ENCODE measurements around the gene PLPP1.

Gene PLPP1

GRCh38 chr5:55450050-55450765 is 84.6 kb downstream of the PLPP1 start:
- TF ChIP-seq CTCF (IDR thresholded peaks at IDR 0.05; ENCODE audit: extremely low read depth, missing control alignments) = no peak
- no peak for DNase-seq (ENCODE audit: low spot score)

- no peak for TF ChIP-seq CTCF (IDR thresholded peaks at IDR 0.05; ENCODE audit: extremely low read depth, missing control alignments)
- no peak for DNase-seq (ENCODE audit: low spot score)
Measured at GRCh38 chr5:55446640-55447351, 88.0 kb downstream of the PLPP1 start.

- TF ChIP-seq CTCF (IDR thresholded peaks at IDR 0.05; ENCODE audit: extremely low read depth, missing control alignments) = no peak
- no peak for DNase-seq (ENCODE audit: low spot score)
Measured at GRCh38 chr5:55445791-55446190, 89.0 kb downstream of the PLPP1 start.

- no peak for TF ChIP-seq CTCF (IDR thresholded peaks at IDR 0.05; ENCODE audit: extremely low read depth, missing control alignments)
Measured at GRCh38 chr5:55441954-55442353, 92.8 kb downstream of the PLPP1 start.

GRCh38 chr5:55441107-55441771 is 93.5 kb downstream of the PLPP1 start:
- no peak for TF ChIP-seq CTCF (IDR thresholded peaks at IDR 0.05; ENCODE audit: extremely low read depth, missing control alignments)
- DNase-seq (ENCODE audit: low spot score) = no peak

More at GRCh38 chr5:55441954-55442353, 92.8 kb downstream of the PLPP1 start:
- no peak for DNase-seq (ENCODE audit: low spot score)

- peak; percentile 13 for DNase-seq (ENCODE audit: low spot score)
- no peak for TF ChIP-seq CTCF (IDR thresholded peaks at IDR 0.05; ENCODE audit: extremely low read depth, missing control alignments)
Measured at GRCh38 chr5:55440188-55440646, 94.5 kb downstream of the PLPP1 start.

GRCh38 chr5:55438998-55439397 is 95.8 kb downstream of the PLPP1 start:
- no peak for TF ChIP-seq CTCF (IDR thresholded peaks at IDR 0.05; ENCODE audit: extremely low read depth, missing control alignments)
- DNase-seq (ENCODE audit: low spot score) = no peak
